Stimulated activated CD4-positive, alpha-beta T cell treated with anti-CD3 and anti-CD28 coated beads, Interleukin-4, amount 100 ng/mL, for 4 hours (primary cell): ENCODE data around the gene RPL29.

Source experiments
- DNase-seq, 2 experiments: peaks; one replicate each; pipeline ENCODE4 v3.0.0-alpha.2; 2020

RPL29 gene

DNA sequence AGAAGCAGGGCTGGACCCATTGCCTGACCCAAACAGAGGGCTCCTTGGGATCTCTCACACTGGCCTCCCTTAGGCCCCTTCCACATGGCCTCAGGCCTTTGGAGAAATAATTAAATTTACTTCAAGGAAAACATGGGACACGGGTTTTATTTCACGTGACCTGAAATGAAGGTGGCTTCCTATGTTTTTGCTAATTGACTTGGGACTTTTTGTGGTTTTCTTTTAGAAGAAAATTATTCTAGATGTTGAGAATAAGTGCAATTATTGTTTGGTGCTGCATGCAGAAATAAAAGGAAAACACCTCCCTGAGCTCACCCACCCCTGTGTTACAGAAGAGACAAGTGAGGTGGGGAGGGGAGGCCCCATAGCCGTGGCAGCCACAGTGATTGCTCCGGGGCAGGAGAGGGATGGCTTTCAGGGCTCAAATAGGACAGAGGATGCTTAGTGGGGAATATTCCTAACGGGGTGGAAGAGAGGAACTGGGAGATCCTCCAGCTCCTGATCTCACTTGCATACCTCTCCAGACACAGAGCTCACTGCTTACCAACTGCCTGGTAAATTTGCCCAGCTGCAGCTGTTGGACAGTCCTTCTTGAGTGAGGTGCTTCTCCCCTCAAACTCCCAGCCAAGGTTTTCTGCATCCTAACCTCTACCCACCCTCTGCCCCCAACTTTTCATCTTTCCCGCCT is 29.2 kb upstream of the RPL29 start:
- DNase-seq: no peak

DNA sequence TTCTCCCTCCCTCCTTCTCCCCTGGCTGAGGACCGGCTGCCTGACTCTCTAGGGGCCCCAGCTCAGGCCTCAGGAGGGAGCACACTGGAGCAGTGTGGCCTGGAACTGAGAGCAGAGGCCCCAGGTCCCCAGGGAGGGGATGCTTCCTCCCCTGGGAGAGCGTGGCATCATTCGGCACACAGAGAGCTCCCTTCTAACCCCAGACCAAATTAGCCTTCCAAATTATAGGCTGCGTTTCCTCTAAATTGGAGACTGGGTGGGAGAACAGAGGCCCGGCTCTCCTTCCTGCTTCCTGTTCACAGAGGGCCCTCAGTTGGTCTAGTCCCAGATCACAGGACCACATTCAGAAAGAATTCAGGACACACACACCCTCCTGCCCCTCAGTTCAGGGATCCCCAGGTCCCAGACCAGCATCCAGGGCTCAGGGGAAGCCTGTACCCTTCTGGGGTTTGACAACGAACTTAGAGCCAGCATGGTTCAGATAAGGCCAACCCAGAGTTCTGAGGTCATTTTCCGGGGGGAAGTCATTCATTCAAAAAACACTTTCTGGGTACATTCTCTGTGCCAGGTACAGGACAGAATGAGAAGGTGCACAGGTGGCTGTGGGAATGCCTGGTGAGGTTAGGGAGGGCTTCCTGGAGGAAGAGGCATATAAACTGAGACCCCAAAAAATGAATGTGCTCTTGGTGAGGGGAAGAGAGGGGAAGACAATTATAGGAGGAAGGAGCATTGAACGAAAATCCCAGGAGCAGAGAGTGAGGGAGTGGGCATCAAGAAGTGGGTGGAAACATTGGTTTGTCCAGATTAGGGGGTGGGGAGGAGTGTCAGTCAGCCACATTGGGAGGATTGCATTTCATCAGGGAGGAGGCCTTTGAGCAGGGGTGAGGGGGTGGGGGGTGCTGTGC is 28.4 kb upstream of the RPL29 start:
- no peak for DNase-seq

DNA sequence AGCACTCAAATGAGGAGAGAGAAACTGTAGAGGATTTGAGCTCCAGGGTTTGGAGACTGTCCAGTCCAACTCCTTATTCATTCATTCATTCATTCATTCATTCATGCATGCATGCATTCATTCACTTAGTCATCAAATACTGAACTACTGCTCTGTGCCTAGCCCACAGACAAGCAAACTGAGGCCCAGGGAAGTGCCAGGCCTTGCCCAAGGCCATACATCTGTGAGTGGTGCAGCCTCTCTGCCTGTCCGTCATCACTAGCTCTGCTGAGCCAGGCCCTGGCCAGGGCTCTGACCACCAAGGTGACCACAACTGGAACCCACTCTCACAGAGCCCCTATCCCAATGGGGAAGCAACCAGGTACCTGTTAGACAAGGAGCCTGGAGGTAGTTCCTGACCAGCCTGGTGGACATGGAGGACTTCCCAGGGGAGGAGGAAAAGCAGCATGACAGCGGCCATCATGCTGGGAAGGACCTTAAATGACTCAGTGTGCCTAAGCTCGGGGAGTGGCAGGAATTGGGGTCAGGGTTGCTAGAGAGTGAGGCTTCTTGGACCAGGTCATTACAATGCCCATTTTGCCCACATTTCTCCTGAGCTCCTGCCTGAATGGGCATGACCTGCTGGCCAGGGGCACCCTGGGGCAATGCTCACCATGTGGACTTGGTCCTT is 27.5 kb upstream of the RPL29 start:
- no peak for DNase-seq

DNA sequence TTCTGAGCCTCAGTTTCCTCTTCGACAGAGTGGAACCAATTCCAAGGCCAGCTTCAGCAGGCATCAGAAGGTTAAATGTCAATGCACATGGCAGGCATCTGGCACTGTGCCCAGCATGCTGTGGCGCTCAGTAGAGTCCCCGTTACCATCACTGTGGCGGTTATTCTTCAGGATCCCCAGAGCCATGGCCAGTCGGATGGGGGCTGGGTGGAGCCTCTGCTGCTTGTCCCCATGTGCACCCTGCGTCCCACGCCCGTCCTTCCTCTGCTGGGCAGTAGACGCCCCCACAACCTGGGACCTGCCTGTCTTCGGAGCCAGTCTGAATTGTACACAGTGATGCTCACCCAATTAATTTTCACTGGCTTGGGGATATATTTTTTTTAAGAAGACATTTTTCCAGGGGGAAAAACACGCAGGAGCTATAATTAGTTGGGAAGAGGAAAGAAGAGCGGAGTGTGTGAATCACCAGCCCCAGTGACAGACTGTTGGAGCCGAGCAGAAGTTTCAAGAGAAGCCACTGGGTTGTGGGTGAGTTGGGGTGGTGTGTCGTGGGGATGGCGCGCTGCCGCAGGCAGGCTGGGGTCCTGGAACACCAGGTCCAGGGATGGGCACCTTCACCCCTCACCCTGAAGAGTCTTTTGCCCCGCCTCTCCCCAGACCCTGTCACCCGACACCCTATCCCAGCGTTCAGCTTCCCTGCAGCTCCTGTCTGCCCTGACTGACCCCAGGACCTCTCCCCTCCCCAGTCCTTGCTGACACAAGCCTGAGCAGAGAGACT is 26.8 kb upstream of the RPL29 start:
- no peak for DNase-seq

DNA sequence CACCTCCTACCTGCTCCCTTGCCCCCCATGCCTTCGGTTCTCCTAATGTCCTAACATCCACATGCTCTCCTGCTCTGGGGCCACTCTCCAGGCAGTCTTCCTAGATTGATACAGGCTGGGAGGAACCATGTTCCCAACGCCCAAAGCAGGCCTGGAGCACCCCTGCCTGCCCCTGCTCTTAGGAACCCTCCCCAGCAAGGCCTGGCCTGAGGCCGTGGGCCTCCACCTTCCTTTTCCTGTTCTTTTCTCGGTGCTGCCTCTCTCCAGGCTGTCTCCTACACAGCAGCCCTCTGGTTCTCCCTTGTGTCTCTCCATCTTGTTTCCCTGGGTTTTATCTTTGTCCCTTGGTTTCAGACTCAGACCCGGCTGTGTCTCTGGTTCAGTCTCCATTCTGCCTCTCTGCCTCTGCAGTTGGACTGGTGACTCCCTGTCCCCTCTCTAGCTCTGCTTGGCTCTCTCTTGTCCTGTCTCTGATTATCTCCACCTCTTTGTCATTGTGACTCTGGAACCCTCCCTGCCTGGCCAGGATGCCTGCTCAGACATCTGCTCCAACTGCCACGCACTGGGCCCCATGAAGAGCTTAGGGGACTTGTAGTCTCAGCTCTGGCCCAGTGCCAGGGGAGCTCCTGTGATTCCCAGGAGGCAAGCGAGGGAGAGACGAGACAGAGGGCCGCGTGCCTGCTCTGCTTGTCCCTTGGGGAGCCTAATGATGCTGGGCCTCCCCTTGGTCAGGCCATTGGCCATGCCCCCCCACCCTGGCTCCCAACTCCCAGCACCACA is 26.0 kb upstream of the RPL29 start:
- no peak for DNase-seq

DNA sequence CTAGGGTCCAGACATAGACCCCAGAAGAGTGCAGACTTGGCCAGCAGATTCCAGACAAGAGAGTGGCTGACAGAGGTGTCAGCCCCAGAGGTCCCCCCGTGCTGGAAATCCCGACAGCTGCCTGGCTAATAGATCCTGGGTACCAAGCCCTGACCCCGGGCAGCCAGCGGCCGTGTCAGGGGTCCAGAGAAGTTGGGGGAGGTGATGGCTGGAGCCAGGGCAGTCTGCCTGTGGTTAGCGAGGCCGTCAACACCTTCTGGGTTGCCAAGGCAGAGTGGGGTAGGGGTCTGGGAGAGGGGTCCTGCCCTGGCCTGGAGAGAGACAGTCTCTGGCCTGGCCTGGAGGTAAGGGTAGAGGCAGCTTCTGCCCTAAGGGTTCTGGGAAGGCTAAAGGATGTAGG is 25.1 kb upstream of the RPL29 start:
- no peak for DNase-seq

DNA sequence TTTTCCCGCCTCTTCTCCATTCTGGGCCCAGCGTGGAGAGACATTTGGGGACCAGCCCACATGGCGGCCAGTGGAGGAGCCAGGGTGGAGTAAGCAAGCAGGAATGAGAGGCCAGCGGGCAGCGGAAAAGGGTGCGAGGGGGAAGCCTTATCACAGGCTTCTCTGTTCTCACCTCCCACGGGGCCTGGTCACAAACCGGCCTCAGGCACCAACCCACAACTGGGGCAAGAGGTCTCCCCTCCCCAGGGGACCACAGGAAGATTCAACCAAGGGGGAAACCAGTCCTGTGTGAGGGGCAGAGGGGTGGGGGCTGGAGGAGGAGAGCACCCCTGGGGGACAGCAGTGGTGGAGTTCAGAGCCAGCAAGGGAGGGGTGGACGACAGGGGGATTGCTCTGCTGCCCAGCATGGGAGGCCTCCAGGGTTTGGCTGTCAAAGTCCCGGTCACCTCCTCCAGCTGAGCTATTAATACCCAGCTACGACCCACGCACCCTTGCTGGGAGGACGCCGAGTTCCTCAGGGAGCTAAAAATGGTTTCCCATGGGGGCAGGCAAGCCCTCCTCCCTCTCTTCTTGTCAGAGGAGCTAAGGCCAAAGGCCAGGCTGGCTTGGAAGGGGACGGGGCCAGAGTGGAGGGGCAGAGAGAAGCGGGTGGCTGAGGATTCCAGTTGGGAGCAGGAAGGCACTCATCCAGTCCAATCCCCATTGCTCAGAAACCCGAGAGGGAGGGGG is 23.8 kb upstream of the RPL29 start:
- no peak for DNase-seq

DNA sequence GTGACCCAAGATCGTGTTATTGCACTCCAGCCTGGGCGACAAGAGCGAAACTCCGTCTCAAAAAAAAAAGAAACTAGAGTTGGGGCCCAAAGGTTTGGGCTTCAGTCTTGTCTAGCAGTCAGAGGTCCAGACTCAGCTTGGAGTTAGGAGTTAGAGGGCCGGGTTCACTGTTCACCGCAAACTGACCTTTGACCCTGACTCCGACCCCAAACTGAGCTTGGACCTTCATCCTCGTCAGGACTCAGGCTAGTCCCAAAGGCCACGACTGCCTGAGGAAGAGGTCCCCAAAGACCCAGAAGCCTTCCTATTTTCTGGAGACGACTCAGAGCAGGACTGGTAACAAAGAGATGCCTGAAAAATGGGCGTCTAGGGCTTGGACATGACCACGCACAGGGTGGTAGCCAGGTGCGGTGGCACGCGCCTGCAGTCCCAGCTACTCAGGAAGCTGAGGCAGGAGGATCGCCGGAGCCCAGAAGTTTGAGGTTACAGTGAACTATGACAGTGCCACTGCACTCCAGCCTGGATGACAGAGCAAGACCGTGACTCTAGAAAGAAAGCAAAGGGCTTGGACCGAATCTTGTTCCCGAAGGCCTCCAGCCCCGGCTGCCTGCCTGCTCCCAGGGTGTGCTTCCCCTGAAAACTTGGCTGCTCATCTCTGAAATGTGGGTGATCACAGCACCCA is 22.8 kb upstream of the RPL29 start:
- no peak for DNase-seq

DNA sequence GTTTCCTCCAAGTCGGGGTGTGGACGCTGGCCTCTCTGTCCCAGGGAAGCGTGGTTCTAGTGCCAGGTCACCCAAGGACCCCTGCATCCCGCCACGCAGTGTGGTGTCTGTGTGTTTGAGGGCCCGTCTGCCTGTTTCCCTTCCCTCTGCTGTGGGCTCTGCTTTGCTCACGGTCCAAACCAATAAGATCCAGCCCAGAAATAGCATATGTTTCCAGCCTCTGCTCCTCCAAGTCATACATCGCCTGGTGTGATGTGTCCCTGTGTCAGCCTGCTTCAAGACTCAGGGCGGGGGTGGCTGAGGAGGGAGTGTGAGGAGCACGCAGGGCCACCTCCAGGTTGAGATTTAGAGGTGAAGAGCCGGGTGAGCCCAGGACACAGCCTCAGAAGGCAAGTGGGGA is 21.9 kb upstream of the RPL29 start:
- no peak for DNase-seq

DNA sequence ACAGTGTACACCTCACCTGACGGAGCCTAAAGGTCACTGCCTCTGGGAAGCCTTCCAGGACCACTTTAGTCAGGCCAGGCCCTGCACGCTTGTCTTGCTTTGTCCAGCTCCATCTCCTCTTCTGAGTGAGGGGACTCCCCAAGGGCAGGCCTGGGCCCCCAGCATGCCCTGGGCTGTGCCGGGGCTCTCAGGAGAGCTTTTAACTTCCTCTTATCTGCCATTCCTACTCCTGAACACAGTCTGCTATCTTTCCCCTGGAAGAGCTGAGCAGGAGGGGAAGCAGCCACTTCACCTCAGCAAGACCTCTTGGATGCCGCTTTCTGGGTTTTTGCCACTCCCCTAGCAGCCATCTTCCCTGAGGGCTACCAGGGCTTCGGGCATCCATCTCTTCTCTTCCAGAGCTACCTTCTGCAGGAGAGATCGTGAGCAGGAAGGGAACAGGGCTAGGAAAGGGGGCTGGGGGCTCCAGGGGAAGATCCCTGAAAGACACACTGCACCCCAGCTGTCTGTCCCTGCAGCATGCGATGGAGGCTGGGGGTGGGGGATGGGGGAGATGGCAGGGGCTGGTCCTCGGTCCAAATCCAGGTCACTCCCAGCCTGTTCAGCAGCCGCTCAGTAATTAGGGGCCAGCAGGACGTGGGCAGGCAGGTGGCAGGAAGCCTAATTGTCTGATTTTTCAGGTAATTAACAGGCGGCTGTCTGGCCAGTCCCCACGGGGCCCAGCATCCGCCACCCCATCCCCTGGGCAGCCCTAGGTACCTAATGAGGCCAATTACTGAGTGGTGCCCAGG is 19.9 kb upstream of the RPL29 start:
- no peak for DNase-seq

DNA sequence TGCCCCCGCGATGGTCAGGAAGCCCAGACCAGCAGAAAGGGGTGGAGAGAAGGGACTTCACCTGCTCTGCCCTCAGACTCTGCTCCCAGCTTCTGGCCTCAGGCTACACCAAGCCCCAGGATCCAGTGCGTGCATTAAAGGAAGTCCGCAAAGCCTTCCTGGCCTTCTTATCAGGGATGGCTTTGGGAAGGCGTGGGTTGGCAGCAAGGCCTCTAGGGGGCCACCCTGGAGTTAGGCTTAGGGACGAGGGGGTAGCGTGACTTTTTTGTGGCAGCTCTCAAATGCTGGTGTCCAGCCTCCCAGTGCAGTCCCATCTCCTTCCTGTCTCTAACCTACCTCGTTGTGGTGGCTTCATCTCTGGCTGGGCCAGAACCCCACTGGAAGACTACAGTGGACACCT is 18.9 kb upstream of the RPL29 start:
- no peak for DNase-seq

DNA sequence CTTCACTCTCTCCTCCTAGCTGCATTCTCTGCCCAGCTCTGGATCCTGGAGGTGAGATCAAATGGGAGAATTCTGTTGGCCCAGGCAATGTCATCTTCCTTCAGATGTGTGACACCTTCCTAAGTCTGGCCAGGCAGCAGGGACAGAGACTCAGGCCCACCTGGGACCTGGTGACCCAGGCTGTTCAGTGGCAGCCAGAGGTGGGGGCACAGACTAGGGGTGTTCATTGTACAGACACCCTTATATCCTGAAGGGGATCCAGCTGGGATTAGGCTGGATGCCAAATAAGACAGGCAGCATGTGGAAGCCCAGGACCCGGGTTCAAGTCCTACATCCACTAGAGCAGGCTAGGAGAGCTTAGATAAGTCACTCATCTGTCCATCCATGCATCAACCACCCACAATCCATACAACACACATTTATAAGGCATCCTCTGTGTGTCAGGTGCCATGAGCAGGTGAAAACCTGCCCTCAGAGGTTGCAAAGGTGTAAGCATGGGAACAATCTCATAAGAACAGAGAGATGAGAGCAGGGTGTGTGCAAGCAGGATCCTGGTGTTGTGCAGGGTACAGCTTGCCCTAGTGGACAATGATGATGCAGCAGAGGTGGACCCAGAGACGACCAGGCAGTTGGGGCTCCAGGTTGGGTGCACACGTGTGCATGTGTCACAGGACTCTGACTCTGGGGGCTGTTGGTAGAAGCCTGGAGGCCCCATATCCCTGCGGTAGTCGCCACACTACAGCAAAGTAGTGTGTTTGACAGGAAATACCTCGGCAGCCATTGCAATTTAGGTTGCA is 18.3 kb upstream of the RPL29 start:
- no peak for DNase-seq

DNA sequence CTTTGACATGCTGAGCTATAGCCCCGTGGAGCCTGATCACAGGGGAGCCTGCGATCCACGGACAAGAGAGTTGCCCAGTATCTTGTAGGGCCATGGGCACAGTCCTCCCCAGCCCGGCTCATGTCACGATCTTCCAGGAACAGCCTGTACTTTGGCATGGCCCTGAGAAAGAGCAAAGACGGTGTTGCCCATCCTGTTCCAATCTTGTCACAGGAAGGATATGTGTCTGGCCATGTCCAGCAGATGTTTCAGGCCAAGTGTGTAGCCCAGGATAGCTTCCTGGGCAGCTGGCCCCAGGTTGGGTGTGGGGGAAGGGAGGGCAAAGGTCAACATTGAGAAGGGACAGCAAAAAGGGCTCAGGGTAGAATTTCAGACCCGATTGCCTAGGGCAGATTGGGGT is 17.0 kb upstream of the RPL29 start:
- no peak for DNase-seq

DNA sequence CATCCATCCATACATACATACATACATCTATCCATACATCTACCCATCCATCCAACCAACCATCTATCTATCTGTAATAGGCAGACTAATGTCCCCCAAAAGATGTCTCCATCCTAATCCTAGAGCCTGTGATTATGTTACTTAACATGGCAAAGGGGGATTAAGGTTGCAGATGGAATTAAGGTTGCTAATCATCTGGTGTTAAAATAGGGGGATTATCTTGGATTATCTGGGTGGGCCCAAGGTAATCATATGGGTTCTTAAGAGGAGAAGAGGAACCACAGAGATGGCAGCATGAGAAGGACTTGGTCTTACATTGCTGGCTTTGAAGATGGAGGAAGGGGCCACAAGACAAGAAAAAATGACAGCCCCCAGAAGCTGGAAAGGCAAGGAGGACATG is 14.7 kb upstream of the RPL29 start:
- DNase-seq: no peak

DNA sequence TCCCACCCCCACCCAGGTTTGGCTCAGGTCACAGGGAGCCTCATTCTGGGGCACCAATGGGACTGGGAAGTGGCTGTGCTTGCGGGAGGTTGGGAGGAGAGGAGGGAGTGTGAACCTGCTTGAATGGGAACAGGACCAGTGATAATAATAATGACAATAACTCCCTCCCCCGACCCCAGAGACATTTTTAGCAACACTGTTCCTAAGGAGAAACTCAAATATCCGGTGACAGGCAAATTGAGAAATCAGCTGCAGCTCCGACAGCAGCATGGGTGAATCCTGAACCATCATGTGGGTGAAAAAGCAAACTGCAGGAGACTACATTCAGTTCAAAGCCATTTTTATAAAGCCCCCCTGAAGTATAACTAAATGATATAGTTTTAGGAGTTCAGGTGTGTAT is 11.6 kb upstream of the RPL29 start:
- DNase-seq: no peak

DNA sequence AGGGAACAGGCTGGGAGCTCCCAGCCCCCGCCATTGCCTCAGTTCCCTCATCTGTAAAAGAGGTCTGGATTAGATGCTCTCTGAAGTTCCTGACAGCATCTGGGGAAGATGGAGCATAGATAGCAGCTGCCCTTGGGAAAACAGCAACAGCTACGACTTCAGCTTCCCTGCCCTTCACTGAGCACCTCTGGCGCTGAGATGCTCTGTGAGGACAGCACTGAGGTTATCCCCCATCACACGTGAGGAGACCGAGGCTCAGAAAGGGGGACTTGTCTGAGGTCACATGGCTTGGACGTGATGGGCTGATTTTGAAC is 11.1 kb upstream of the RPL29 start:
- DNase-seq: no peak

DNA sequence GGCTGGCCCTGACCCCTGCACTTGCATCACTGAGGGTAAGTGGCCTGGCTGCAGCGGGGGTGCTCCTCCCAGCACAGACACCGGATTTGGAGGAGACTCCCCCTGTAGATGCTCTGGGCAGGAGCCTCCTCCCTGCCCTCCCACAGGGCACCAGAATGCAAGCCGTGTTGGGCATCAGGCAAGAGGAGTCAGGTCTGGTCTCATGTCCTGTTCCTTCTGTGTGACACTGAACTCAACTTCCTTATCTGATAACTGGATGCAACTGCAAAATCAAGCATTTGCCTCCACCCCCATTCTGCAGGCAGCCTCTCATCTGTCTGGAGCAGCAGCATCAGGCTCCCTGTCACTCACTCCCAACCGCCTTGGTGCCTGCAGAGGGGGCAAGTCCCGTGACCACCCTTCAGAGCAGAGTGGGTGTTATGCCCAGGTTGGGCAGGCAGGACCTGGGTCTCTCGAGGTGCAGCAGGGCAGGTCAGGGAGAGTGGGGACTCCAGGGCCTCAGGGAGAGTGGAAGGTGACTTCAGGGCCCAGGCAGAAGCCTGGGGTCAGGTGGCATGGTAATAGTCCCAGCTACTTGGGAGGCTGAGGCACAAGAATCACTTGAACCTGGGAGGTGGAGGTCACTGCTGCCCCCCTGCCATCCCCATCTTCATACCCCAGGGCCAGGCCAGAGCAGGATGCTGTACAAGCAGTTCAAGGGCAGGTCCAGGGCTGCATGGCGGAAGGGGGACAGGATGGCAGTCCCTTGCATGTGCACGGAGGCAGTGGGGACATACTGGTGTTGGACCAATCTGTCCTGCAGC is 10.5 kb upstream of the RPL29 start:
- no peak for DNase-seq

DNA sequence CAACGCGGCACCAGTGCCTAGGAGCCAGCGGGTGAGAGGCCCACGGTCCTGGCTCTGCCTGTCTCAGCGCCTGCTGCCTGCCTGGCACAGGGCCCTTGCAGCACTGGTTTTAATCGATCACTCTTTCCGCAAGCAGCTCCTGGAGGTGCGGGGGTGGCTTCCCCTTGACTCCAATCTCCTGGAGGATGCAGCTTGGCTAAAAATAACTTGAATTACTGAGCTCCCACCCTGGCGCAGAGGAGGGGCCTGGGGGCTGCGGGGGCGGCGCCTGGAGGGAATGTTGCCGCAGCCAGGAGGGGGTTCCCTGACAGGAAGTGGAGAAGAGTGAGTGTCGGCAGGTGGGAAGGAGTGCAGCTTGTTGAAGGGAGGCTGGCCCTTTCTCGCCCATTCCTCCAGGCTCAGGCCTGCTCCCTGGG is 9.9 kb upstream of the RPL29 start:
- DNase-seq: no peak
